ENCODE measurements around the gene KCTD21.

- TF ChIP-seq EZH2 (IDR thresholded peaks at IDR 0.05) (no peak), POLR2AphosphoS5 (IDR thresholded peaks at IDR 0.05; ENCODE audit: borderline replicate concordance, low read depth, low read length) (no peak)
Observed at GRCh38 chr11:78223320-78223954, 35.0 kb upstream of the KCTD21 start.
